ENCODE data around the gene MRPL37. TPM values are rescaled to one million over a fixed set of nuclear protein-coding genes. Genes with fewer than 3 reads are reported as not detected.

MRPL37 gene
- total and polyA plus RNA-seq, 2 donors (not counting 3 experiments of a cell fraction or from before 2014, with no cell fraction given): 45.0 to 109 TPM

DNA sequence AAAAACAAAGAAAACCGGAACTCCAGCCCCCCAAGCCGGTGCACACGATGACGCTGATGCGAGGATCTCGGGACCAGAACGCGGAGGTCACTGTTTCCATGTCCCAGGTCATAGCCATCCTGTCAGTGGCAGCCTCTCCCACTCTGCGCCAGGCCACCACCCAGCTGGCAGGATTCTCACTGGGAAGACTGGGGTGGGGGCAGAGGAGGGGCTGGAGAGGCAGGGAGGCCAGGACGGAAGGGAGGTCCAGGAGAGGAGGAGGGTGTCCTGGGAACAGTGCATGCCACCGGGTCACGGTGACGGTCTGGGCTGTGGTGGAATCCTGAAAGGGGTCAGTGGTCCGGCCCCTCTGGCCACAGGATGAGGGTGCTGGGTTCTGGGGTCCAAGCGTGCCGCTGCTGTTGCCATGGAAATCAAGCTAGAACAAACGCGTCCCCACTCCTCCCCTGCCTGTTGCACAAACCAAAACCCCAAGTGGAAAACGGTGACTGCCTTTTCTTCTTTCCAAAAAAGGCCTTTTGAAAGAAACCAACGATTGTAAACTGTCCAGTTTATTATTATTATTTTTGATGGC, 26.1 kb downstream of the MRPL37 start:
- H3K79me2 ChIP-seq (ENCODE audit: control insufficient read depth, insufficient read depth, low read length): no peaks in the 10 kb centered on the region
- TF ChIP-seq POLR2AphosphoS5 (IDR thresholded peaks at IDR 0.05; ENCODE audit: insufficient read depth, low read depth, low read length): no peak
- TF ChIP-seq, protein P1, sequence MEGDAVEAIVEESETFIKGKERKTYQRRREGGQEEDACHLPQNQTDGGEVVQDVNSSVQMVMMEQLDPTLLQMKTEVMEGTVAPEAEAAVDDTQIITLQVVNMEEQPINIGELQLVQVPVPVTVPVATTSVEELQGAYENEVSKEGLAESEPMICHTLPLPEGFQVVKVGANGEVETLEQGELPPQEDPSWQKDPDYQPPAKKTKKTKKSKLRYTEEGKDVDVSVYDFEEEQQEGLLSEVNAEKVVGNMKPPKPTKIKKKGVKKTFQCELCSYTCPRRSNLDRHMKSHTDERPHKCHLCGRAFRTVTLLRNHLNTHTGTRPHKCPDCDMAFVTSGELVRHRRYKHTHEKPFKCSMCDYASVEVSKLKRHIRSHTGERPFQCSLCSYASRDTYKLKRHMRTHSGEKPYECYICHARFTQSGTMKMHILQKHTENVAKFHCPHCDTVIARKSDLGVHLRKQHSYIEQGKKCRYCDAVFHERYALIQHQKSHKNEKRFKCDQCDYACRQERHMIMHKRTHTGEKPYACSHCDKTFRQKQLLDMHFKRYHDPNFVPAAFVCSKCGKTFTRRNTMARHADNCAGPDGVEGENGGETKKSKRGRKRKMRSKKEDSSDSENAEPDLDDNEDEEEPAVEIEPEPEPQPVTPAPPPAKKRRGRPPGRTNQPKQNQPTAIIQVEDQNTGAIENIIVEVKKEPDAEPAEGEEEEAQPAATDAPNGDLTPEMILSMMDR (IDR thresholded peaks at IDR 0.05; ENCODE audit: extremely low read depth in 1 of 2, insufficient read depth in 1 of 2, low read depth in 1 of 2, low read length in 2 of 2): no peak
- no peak for TF ChIP-seq JUN (IDR thresholded peaks at IDR 0.05; ENCODE audit: borderline replicate concordance, insufficient read depth, insufficient read length, low read depth)
- no peak overlapping the region for H3K27ac ChIP-seq (ENCODE audit: insufficient read depth, low read depth, low read length)
- H3K9me1 ChIP-seq (replicated peaks; ENCODE audit: control insufficient read depth, extremely low read depth, insufficient read depth, low read length): no peaks in the 10 kb centered on the region
- no peak overlapping the region for H3K4me3 ChIP-seq (replicated peaks in 1 of 3; ENCODE audit: insufficient read depth in 1 of 3, low read depth in 1 of 3, low read length in 3 of 3)
- no peak overlapping the region for H3K4me2 ChIP-seq (ENCODE audit: insufficient read depth, low read length)
- no peaks in the 10 kb centered on the region for H3K4me1 ChIP-seq (ENCODE audit: control insufficient read depth, extremely low read depth, insufficient read depth, low read length)
- BruUV-seq (replicated peaks): no TSS peak
- H3K36me3 ChIP-seq (ENCODE audit: control insufficient read depth in 2 of 2, extremely low read depth in 1 of 2, insufficient read depth in 2 of 2, low read length in 2 of 2): peaks cover 3 to 10% of the 10 kb centered on the region in 2 experiments
- POLR2A ChIA-PET: interaction anchor here (0.6 kb wide), 1 partner anchor 158 kb away, joined by 3 read pairs; no protein-coding TSS in a partner anchor
- no peak overlapping the region for H3K9ac ChIP-seq (replicated peaks; ENCODE audit: extremely low read depth, insufficient read depth, low read length)
- intact Hi-C loops (cut with micrococcal nuclease): no loop called here
- no peak overlapping the region for H2AFZ ChIP-seq (ENCODE audit: low read depth, low read length)
- H3K9me3 ChIP-seq (replicated peaks; ENCODE audit: control insufficient read depth, insufficient read depth, low read length): no peaks in the 10 kb centered on the region
- DNase-seq (ENCODE audit: low read depth, low spot score): no peak
- H3K27me3 ChIP-seq (ENCODE audit: control insufficient read depth in 2 of 2, insufficient read depth in 2 of 2, low read length in 2 of 2): no peaks in the 10 kb centered on the region
- dilution Hi-C loops (cut with MboI; ENCODE audit: extremely low pct_ligation_motif_present, low sequenced_read_pairs): no loop called here
- CTCF ChIA-PET: interaction anchor here (2.2 kb wide), 1 partner anchor 264 kb away, joined by 6 read pairs; no protein-coding TSS in a partner anchor
- H4K20me1 ChIP-seq (replicated peaks; ENCODE audit: control insufficient read depth, extremely low read depth, insufficient read depth, low read length): no peaks in the 10 kb centered on the region
- no peak for FAIRE-seq

DNA sequence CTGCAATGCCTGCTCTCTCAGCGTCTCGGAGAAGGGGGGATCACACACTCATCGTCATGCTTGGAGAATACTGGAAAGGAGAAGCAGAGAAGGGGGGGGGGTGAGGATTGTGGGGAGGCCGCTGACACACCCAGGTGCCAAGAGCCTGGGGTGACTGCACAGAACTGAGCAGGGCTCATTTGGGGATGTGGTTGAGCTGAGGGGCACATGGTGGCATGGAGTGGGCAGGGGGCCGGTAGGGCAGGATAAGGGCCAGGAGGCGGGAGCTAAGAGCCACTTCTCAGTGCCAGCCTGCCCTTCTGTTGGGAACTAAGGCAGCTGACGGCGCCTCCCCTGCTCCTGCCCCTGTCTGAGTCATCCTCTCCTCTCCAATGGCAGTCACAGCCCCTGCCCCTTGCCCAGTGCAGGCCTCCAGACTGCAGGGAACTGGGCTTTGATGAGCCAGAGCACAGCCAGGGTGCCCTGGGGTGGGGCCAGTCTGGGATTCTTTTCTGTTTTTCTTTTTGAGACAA, 27.2 kb downstream of the MRPL37 start:
- H3K27me3 ChIP-seq (ENCODE audit: control insufficient read depth in 2 of 2, insufficient read depth in 2 of 2, low read length in 2 of 2): no peaks in the 10 kb centered on the region
- no peak overlapping the region for H3K9ac ChIP-seq (replicated peaks; ENCODE audit: extremely low read depth, insufficient read depth, low read length)
- intact Hi-C loops (cut with micrococcal nuclease): no loop called here
- no peaks in the 10 kb centered on the region for H3K9me1 ChIP-seq (replicated peaks; ENCODE audit: control insufficient read depth, extremely low read depth, insufficient read depth, low read length)
- DNase-seq (ENCODE audit: low read depth, low spot score) (no peak), FAIRE-seq (no peak)
- no peak overlapping the region for H3K4me3 ChIP-seq (replicated peaks in 1 of 3; ENCODE audit: insufficient read depth in 1 of 3, low read depth in 1 of 3, low read length in 3 of 3)
- no peaks in the 10 kb centered on the region for H3K4me1 ChIP-seq (ENCODE audit: control insufficient read depth, extremely low read depth, insufficient read depth, low read length)
- CTCF ChIA-PET: interaction anchor here (0.9 to 2.2 kb wide), 2 partner anchors 13 to 263 kb away, joined by 3 to 6 read pairs; no protein-coding TSS in a partner anchor
- H3K4me2 ChIP-seq (ENCODE audit: insufficient read depth, low read length): no peak overlapping the region
- no peaks in the 10 kb centered on the region for H3K9me3 ChIP-seq (replicated peaks; ENCODE audit: control insufficient read depth, insufficient read depth, low read length)
- TF ChIP-seq GATA2 (IDR thresholded peaks at IDR 0.05; ENCODE audit: insufficient read depth, insufficient read length, low read depth, low read length) (no peak), FOS (IDR thresholded peaks at IDR 0.05; ENCODE audit: borderline replicate concordance, insufficient read depth, low read length) (no peak), POLR2AphosphoS5 (IDR thresholded peaks at IDR 0.05; ENCODE audit: insufficient read depth, low read depth, low read length) (no peak)
- TF ChIP-seq, protein P1 (IDR thresholded peaks at IDR 0.05; ENCODE audit: extremely low read depth in 1 of 2, insufficient read depth in 1 of 2, low read depth in 1 of 2, low read length in 2 of 2): no peak
- no TSS peak for BruUV-seq (replicated peaks)
- H2AFZ ChIP-seq (ENCODE audit: low read depth, low read length): no peak overlapping the region
- dilution Hi-C loops (cut with MboI; ENCODE audit: extremely low pct_ligation_motif_present, low sequenced_read_pairs): no loop called here
- POLR2A ChIA-PET: no interaction called here
- H3K79me2 ChIP-seq (ENCODE audit: control insufficient read depth, insufficient read depth, low read length): no peaks in the 10 kb centered on the region
- no peaks in the 10 kb centered on the region for H4K20me1 ChIP-seq (replicated peaks; ENCODE audit: control insufficient read depth, extremely low read depth, insufficient read depth, low read length)
- H3K36me3 ChIP-seq (ENCODE audit: control insufficient read depth in 2 of 2, extremely low read depth in 1 of 2, insufficient read depth in 2 of 2, low read length in 2 of 2): peaks cover 3 to 8% of the 10 kb centered on the region in 2 experiments
- H3K27ac ChIP-seq (ENCODE audit: insufficient read depth, low read depth, low read length): no peak overlapping the region

Measured in endothelial cell of umbilical vein (primary cell).